HEK293T (cell line): ENCODE measurements around the gene USP43.

Experiments
- BHLHE40 ChIP-seq: fragments of 450-650 bp; IDR thresholded peaks from 2 replicates; pipeline ENCODE4 v1.6.1; 2016; ENCODE audit warnings: mild to moderate bottlenecking, moderate library complexity, borderline replicate concordance
- FOXK2 ChIP-seq: fragments of 450-650 bp; IDR thresholded peaks from 2 replicates; pipeline ENCODE4 v1.6.1; 2016; ENCODE audit warnings: mild to moderate bottlenecking
- FOXM1 ChIP-seq: fragments of 450-650 bp; IDR thresholded peaks from 2 replicates; pipeline ENCODE4 v1.6.1; 2017; ENCODE audit warnings: mild to moderate bottlenecking, borderline replicate concordance
- L3MBTL2 ChIP-seq: fragments of 450-650 bp; conservative IDR thresholded peaks from 2 replicates; pipeline ENCODE4 v1.6.1; 2016; ENCODE audit warnings: mild to moderate bottlenecking

DNA sequence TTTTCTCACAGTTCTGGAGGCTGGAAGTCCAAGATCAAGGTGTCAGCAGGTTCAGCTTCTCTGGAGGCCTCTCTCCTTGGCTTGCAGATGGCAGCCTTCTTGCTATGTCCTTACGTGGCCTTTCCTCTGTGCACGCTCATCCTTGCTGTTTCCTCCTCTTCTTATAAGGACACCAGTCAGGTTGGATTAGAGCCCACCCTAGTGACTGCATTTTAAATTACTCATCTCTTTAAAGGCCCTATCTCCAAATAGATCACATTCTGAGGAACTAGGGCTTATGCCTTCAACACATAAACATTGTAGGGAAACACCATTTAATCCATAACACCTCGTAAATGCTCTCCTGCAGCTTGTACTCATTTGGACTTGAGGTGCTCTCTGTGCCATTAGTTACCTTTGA is 109.8 kb downstream of the USP43 start:
- TF ChIP-seq FOXK2 (no peak), FOXM1 (no peak), BHLHE40 (no peak), L3MBTL2 (no peak)
